GM12891 (cell line): Measurements from ENCODE around the gene KIF26A.

ENCODE experiments used
- POLR2A ChIP-seq: IDR thresholded peaks from 2 replicates; pipeline ENCODE4 v1.6.1; 2011; ENCODE audit warnings: low read depth, low read length, control low read depth
- POLR2AphosphoS5 ChIP-seq: IDR thresholded peaks from 2 replicates; pipeline ENCODE4 v1.6.1; 2011; ENCODE audit warnings: low read depth, low read length, control low read depth
- POU2F2 ChIP-seq: IDR thresholded peaks from 2 replicates; pipeline ENCODE4 v1.6.1; 2011; ENCODE audit warnings: low read depth, mild to moderate bottlenecking, control low read depth, low read length, moderate library complexity
- SPI1 ChIP-seq: IDR thresholded peaks from 2 replicates; pipeline ENCODE4 v1.6.1; 2011; ENCODE audit warnings: low read depth, low read length, control low read depth
- TAF1 ChIP-seq: IDR thresholded peaks from 2 replicates; pipeline ENCODE4 v1.6.1; 2011; ENCODE audit warnings: low read depth, low read length, control low read depth

GRCh38 chr14:104179564-104180129 lies 41.3 kb downstream of the KIF26A start:
- no peak for TF ChIP-seq POLR2AphosphoS5
- TF ChIP-seq SPI1: no peak
- no peak for TF ChIP-seq POLR2A
- TF ChIP-seq TAF1: no peak
- TF ChIP-seq POU2F2: no peak
